ENCODE results near the gene FOXE3.

FOXE3 gene

DNA sequence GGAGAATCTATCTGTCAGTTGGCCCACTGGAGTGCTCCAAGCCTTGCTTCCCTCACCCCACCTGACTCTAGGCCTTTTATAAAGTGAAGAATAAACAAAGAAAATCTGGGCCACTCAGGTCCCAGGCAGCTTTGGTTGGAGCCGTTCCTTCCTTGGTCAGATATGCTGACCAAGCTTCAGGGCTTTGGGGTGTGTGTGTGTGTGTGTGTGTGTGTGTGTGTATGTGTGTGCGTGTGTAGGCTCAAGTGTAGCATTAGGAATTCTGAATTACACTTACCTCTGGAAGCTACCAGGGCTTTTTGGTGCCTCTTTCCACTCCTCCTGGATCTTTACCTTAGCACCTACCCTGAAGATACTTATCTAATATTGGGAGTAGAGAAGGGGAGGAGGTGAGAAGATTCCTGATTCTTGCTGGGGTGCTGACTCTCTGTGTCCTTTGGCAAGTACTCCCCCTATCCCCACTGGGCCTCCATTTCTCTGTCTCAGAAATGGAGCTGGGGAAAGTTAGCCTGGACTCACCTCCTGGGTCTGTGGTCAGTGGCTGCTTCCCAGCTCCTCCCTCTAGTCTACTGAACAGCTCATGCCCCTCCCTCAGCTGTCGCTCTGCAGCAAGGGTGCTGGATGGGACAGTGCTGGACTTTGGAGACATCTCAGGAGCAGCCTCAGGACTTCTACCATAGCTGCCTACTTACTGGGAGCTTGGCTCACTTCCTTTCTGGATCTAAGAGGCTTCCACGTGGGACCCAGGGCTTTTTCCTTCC, 32.6 kb downstream of the FOXE3 start:
- TF ChIP-seq, protein P1, sequence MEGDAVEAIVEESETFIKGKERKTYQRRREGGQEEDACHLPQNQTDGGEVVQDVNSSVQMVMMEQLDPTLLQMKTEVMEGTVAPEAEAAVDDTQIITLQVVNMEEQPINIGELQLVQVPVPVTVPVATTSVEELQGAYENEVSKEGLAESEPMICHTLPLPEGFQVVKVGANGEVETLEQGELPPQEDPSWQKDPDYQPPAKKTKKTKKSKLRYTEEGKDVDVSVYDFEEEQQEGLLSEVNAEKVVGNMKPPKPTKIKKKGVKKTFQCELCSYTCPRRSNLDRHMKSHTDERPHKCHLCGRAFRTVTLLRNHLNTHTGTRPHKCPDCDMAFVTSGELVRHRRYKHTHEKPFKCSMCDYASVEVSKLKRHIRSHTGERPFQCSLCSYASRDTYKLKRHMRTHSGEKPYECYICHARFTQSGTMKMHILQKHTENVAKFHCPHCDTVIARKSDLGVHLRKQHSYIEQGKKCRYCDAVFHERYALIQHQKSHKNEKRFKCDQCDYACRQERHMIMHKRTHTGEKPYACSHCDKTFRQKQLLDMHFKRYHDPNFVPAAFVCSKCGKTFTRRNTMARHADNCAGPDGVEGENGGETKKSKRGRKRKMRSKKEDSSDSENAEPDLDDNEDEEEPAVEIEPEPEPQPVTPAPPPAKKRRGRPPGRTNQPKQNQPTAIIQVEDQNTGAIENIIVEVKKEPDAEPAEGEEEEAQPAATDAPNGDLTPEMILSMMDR (IDR thresholded peaks at IDR 0.05; ENCODE audit: borderline replicate concordance, extremely low read depth, low read length, poor library complexity, severe bottlenecking) = no peak
- TF ChIP-seq EZH2 (IDR thresholded peaks at IDR 0.05; ENCODE audit: borderline replicate concordance, low read depth, low read length, severe bottlenecking) = no peak
- H3K27me3 ChIP-seq (ENCODE audit: insufficient read depth, low read length, poor library complexity) = peaks cover 18% of the 10 kb centered on the region
- no peak overlapping the region for H3K27ac ChIP-seq (ENCODE audit: low read length)
- ATAC-seq (ENCODE audit: insufficient read depth, low read depth) = no peak
- H3K4me1 ChIP-seq (ENCODE audit: insufficient read depth, low read length) = no peaks in the 10 kb centered on the region
- no peaks in the 10 kb centered on the region for H3K79me2 ChIP-seq (ENCODE audit: insufficient read depth, low read length)
- no peaks in the 10 kb centered on the region for H3K36me3 ChIP-seq (ENCODE audit: insufficient read depth, low read length)
- H3K4me2 ChIP-seq (ENCODE audit: insufficient read depth, low read length) = no peak overlapping the region
- 0 out of 2 replicates have a peak, but pooled peaks cover 4% of the 10 kb centered on the region for H4K20me1 ChIP-seq (ENCODE audit: insufficient read depth, low read length)
- no peak overlapping the region for H2AFZ ChIP-seq (ENCODE audit: low read depth, low read length)
- no peak overlapping the region for H3K9ac ChIP-seq (ENCODE audit: low read depth, low read length)
- H3K4me3 ChIP-seq (ENCODE audit: low read depth in 1 of 2, low read length in 2 of 2) = no peak overlapping the region
- no peaks in the 10 kb centered on the region for H3K9me3 ChIP-seq (ENCODE audit: insufficient read depth, low read length, severe bottlenecking)
- DNase-seq = no peak

DNA sequence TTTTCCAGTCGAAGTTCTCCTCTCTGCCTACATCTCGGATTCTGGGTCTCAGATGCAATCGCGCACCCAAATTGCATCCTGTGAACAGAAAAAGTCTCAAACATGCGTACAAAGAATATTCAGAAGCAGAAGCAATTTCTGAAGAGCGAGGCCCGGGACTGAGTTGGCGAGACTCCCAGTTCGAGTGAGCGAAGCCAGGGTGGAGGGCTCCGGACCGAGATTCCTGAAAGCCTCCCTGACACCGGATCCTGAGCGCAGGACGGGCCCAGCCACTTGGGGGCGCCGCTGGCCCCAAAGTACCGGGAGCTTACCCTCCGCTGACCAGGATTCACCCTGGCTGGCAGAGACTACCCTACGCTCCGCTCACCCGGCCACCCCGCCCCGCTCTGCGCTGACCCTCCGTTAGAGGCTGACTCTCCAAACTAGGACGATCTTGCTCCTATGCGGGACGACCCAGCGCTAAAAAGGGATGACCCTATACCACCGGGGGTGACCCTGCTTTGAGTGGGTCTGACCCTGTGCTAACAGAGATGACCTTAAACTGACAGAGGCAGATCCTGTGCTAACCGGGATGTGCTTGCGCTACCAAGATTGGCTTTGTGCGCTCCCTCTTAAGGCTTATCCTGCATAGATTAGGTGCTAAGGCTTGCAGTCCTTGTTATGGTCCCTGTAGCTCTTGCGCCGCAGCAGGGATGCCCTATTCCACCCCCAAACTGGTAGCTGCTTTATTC, 33.9 kb downstream of the FOXE3 start:
- Histone ChIP-seq H3K4me2 (ENCODE audit: insufficient read depth, low read length) (no peak overlapping the region), H3K9ac (ENCODE audit: low read depth, low read length) (no peak overlapping the region), H3K4me1 (ENCODE audit: insufficient read depth, low read length) (no peaks in the 10 kb centered on the region), H3K36me3 (ENCODE audit: insufficient read depth, low read length) (no peaks in the 10 kb centered on the region), H3K27me3 (ENCODE audit: insufficient read depth, low read length, poor library complexity) (peaks cover 18% of the 10 kb centered on the region), H2AFZ (ENCODE audit: low read depth, low read length) (no peak overlapping the region), H4K20me1 (ENCODE audit: insufficient read depth, low read length) (0 out of 2 replicates have a peak, but pooled peaks cover 4% of the 10 kb centered on the region), H3K79me2 (ENCODE audit: insufficient read depth, low read length) (no peaks in the 10 kb centered on the region), H3K27ac (ENCODE audit: low read length) (no peak overlapping the region), H3K4me3 (ENCODE audit: low read depth in 1 of 2, low read length in 2 of 2) (no peak overlapping the region), H3K9me3 (ENCODE audit: insufficient read depth, low read length, severe bottlenecking) (no peaks in the 10 kb centered on the region)
- no peak for TF ChIP-seq EZH2 (IDR thresholded peaks at IDR 0.05; ENCODE audit: borderline replicate concordance, low read depth, low read length, severe bottlenecking)
- TF ChIP-seq, protein P1 (IDR thresholded peaks at IDR 0.05; ENCODE audit: borderline replicate concordance, extremely low read depth, low read length, poor library complexity, severe bottlenecking) = peak; percentile 50
- DNase-seq (no peak), ATAC-seq (ENCODE audit: insufficient read depth, low read depth) (no peak)

DNA sequence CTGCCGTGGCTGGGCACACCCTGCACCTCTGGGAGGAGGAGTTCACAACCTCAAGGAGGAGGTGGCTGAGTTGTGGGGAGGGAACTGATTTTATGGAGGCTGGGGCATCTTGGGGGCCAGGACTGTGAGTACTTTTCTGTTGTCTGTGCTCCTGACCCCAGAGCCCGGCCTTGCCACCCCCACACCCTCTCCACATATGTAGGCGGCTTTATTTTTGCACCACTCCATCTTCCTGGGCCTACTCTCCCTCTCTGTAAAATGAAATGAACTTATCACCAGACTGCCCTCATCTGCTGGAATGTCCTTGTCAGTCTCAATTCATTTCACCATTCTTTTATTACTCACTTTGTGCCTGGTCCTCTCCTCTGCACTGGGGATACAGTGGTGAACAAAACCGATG, 34.5 kb downstream of the FOXE3 start:
- Histone ChIP-seq H4K20me1 (ENCODE audit: insufficient read depth, low read length) (0 out of 2 replicates have a peak, but pooled peaks cover 4% of the 10 kb centered on the region), H3K9me3 (ENCODE audit: insufficient read depth, low read length, severe bottlenecking) (no peaks in the 10 kb centered on the region), H3K4me1 (ENCODE audit: insufficient read depth, low read length) (no peaks in the 10 kb centered on the region), H3K27me3 (ENCODE audit: insufficient read depth, low read length, poor library complexity) (peaks cover 18% of the 10 kb centered on the region), H3K4me2 (ENCODE audit: insufficient read depth, low read length) (no peak overlapping the region), H3K36me3 (ENCODE audit: insufficient read depth, low read length) (no peaks in the 10 kb centered on the region), H2AFZ (ENCODE audit: low read depth, low read length) (no peak overlapping the region), H3K4me3 (ENCODE audit: low read depth in 1 of 2, low read length in 2 of 2) (no peak overlapping the region), H3K27ac (ENCODE audit: low read length) (no peak overlapping the region), H3K79me2 (ENCODE audit: insufficient read depth, low read length) (no peaks in the 10 kb centered on the region), H3K9ac (ENCODE audit: low read depth, low read length) (no peak overlapping the region)
- ATAC-seq (ENCODE audit: insufficient read depth, low read depth) = no peak
- no peak for DNase-seq
- TF ChIP-seq, protein P1 (IDR thresholded peaks at IDR 0.05; ENCODE audit: borderline replicate concordance, extremely low read depth, low read length, poor library complexity, severe bottlenecking) = no peak
- TF ChIP-seq EZH2 (IDR thresholded peaks at IDR 0.05; ENCODE audit: borderline replicate concordance, low read depth, low read length, severe bottlenecking) = no peak
